ENCODE data around the gene CDH8.
"Not testable (repeated sequence)": the region's sequence is repeated elsewhere in the genome, so short reads cannot be mapped to it uniquely, and the experiment has no call there.

CDH8 gene

DNA sequence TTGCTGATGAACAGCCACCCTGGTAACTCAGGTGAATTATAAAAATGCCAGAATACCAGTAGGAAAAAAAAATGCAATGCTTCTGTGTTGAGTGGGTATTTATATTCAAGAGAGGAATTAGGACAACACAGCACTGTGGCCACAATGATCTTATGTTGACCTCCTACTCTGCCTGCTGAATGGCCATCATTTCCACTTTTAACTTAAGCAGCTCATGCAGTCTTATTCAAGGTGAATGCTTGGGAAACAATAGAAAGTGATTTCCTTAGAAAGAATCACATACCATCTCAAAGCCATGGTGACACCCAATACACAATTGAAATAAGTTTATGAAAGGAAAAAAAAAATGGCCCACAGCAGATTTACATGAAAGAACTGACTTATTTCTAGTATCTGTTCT lies 224.0 kb downstream of the CDH8 start:
- Histone ChIP-seq H3K79me2 (ENCODE audit: low read length) (no peaks in the 10 kb centered on the region), H3K4me3 (ENCODE audit: low read length) (no peak overlapping the region), H3K4me2 (ENCODE audit: low read depth, low read length) (no peak overlapping the region), H3K27me3 (replicated peaks; ENCODE audit: insufficient read depth, low read length) (no peaks in the 10 kb centered on the region), H3K9ac (ENCODE audit: low read length) (no peak overlapping the region), H3K9me3 (replicated peaks; ENCODE audit: insufficient read depth, low read length) (no peaks in the 10 kb centered on the region), H3K4me1 (ENCODE audit: low read length) (no peaks in the 10 kb centered on the region), H3K36me3 (replicated peaks; ENCODE audit: insufficient read depth, low read length) (no peaks in the 10 kb centered on the region), H2AFZ (ENCODE audit: low read length) (no peak overlapping the region), H3K27ac (ENCODE audit: low read length) (no peak overlapping the region), H4K20me1 (ENCODE audit: insufficient read depth, low read length) (no peaks in the 10 kb centered on the region), H3K9me2 (replicated peaks; ENCODE audit: insufficient read depth, low read length) (no peaks in the 10 kb centered on the region), H3F3A (ENCODE audit: insufficient read depth, low read length) (no peaks in the 10 kb centered on the region)
- DNase-seq, result no peak
- TF ChIP-seq, protein P1, sequence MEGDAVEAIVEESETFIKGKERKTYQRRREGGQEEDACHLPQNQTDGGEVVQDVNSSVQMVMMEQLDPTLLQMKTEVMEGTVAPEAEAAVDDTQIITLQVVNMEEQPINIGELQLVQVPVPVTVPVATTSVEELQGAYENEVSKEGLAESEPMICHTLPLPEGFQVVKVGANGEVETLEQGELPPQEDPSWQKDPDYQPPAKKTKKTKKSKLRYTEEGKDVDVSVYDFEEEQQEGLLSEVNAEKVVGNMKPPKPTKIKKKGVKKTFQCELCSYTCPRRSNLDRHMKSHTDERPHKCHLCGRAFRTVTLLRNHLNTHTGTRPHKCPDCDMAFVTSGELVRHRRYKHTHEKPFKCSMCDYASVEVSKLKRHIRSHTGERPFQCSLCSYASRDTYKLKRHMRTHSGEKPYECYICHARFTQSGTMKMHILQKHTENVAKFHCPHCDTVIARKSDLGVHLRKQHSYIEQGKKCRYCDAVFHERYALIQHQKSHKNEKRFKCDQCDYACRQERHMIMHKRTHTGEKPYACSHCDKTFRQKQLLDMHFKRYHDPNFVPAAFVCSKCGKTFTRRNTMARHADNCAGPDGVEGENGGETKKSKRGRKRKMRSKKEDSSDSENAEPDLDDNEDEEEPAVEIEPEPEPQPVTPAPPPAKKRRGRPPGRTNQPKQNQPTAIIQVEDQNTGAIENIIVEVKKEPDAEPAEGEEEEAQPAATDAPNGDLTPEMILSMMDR (IDR thresholded peaks at IDR 0.05; ENCODE audit: low read length), result no peak

- no peak overlapping the region for H3K4me2 ChIP-seq (ENCODE audit: low read depth, low read length)
- H3K36me3 ChIP-seq (replicated peaks; ENCODE audit: insufficient read depth, low read length), result no peaks in the 10 kb centered on the region
- H2AFZ ChIP-seq (ENCODE audit: low read length), result no peak overlapping the region
- no peaks in the 10 kb centered on the region for H3K4me1 ChIP-seq (ENCODE audit: low read length)
- no peak for DNase-seq
- no peak overlapping the region for H3K27ac ChIP-seq (ENCODE audit: low read length)
- no peaks in the 10 kb centered on the region for H3F3A ChIP-seq (ENCODE audit: insufficient read depth, low read length)
- H3K4me3 ChIP-seq (ENCODE audit: low read length), result no peak overlapping the region
- no peaks in the 10 kb centered on the region for H4K20me1 ChIP-seq (ENCODE audit: insufficient read depth, low read length)
- H3K9me2 ChIP-seq (replicated peaks; ENCODE audit: insufficient read depth, low read length), result no peaks in the 10 kb centered on the region
- no peak overlapping the region for H3K9ac ChIP-seq (ENCODE audit: low read length)
- no peak for TF ChIP-seq EZH2 (optimal IDR thresholded peaks at IDR 0.05; ENCODE audit: low read depth, low read length)
- TF ChIP-seq, protein P1 (IDR thresholded peaks at IDR 0.05; ENCODE audit: low read length), result no peak
- TF ChIP-seq EZH2phosphoT487 (IDR thresholded peaks at IDR 0.05; ENCODE audit: low read length), result no peak
- H3K9me3 ChIP-seq (replicated peaks; ENCODE audit: insufficient read depth, low read length), result no peaks in the 10 kb centered on the region
- H3K27me3 ChIP-seq (replicated peaks; ENCODE audit: insufficient read depth, low read length), result no peaks in the 10 kb centered on the region
- no peaks in the 10 kb centered on the region for H3K79me2 ChIP-seq (ENCODE audit: low read length)
Observed at GRCh38 chr16:61807551-61807950, 228.7 kb downstream of the CDH8 start.

GRCh38 chr16:61801217-61801616 lies 235.0 kb downstream of the CDH8 start:
- not testable (repeated sequence) for H2AFZ ChIP-seq (ENCODE audit: low read length); H3K9me2 ChIP-seq (replicated peaks; ENCODE audit: insufficient read depth, low read length); H4K20me1 ChIP-seq (ENCODE audit: insufficient read depth, low read length); H3K79me2 ChIP-seq (ENCODE audit: low read length); H3F3A ChIP-seq (ENCODE audit: insufficient read depth, low read length); H3K4me2 ChIP-seq (ENCODE audit: low read depth, low read length); H3K9me3 ChIP-seq (replicated peaks; ENCODE audit: insufficient read depth, low read length); H3K27ac ChIP-seq (ENCODE audit: low read length); H3K4me3 ChIP-seq (ENCODE audit: low read length); H3K9ac ChIP-seq (ENCODE audit: low read length); H3K27me3 ChIP-seq (replicated peaks; ENCODE audit: insufficient read depth, low read length); H3K36me3 ChIP-seq (replicated peaks; ENCODE audit: insufficient read depth, low read length); DNase-seq; H3K4me1 ChIP-seq (ENCODE audit: low read length)

GRCh38 chr16:61798741-61799140 lies 237.5 kb downstream of the CDH8 start:
- H3K9me3 ChIP-seq (replicated peaks; ENCODE audit: insufficient read depth, low read length), result no peaks in the 10 kb centered on the region
- no peaks in the 10 kb centered on the region for H3K4me1 ChIP-seq (ENCODE audit: low read length)
- H2AFZ ChIP-seq (ENCODE audit: low read length), result no peak overlapping the region
- no peaks in the 10 kb centered on the region for H3K79me2 ChIP-seq (ENCODE audit: low read length)
- DNase-seq, result no peak
- H3K9me2 ChIP-seq (replicated peaks; ENCODE audit: insufficient read depth, low read length), result no peaks in the 10 kb centered on the region
- H3K4me2 ChIP-seq (ENCODE audit: low read depth, low read length), result no peak overlapping the region
- H3K27ac ChIP-seq (ENCODE audit: low read length), result no peak overlapping the region
- H3K36me3 ChIP-seq (replicated peaks; ENCODE audit: insufficient read depth, low read length), result no peaks in the 10 kb centered on the region
- no peaks in the 10 kb centered on the region for H3K27me3 ChIP-seq (replicated peaks; ENCODE audit: insufficient read depth, low read length)
- H3F3A ChIP-seq (ENCODE audit: insufficient read depth, low read length), result no peaks in the 10 kb centered on the region
- H3K9ac ChIP-seq (ENCODE audit: low read length), result no peak overlapping the region
- no peaks in the 10 kb centered on the region for H4K20me1 ChIP-seq (ENCODE audit: insufficient read depth, low read length)
- H3K4me3 ChIP-seq (ENCODE audit: low read length), result no peak overlapping the region
- TF ChIP-seq EZH2phosphoT487 (IDR thresholded peaks at IDR 0.05; ENCODE audit: low read length) (no peak), EZH2 (optimal IDR thresholded peaks at IDR 0.05; ENCODE audit: low read depth, low read length) (no peak)
- TF ChIP-seq, protein P1 (IDR thresholded peaks at IDR 0.05; ENCODE audit: low read length), result no peak
